Measurements from ENCODE around the gene HSPB2. TPM values are rescaled to one million over a fixed set of nuclear protein-coding genes. Genes with fewer than 3 reads are reported as not detected.
A peak's percentile ranks its signal among the peaks of the same experiment; 100 is the strongest.
"Not testable (repeated sequence)": the region's sequence is repeated elsewhere in the genome, so short reads cannot be mapped to it uniquely, and the experiment has no call there.

HSPB2 gene
- total RNA-seq, 1 donor from 2014 or later: not detected

DNA sequence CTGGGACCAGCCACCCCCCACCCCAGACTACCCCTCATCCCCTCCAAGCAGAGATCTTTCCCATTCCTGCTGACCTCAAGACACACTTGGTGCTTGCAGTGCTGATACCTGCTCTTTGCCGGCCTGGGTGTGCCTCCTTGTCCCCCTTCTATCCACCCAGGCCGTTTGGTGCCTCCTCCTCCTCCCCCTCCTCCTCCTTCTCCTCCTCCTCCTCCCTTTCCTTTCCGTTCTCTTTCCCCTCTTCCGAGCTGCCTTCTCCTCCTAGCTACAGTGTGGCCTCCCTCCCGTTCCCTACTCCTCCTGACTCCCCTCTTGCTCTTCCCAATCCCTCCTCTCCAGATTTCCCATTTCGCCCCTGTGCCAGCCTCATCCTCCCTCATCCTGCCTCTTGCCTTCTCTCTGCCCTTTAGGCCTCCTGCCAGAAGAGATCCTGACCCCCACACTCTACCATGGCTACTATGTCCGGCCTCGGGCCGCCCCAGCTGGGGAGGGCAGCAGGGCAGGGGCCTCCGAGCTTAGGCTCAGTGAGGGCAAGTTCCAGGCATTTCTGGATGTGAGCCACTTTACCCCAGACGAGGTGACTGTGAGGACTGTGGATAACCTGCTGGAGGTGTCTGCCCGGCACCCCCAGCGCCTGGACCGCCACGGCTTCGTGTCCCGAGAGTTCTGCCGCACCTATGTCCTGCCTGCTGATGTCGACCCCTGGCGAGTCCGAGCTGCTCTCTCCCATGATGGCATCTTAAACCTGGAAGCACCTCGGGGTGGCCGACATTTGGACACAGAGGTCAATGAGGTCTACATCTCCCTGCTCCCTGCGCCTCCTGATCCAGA is 712 bp downstream of the HSPB2 start:
- no peak for DNase-seq (ENCODE audit: extremely low read depth, low read depth, low spot score)

- no peak for DNase-seq (ENCODE audit: extremely low read depth, low read depth, low spot score)
Measured at GRCh38 chr11:111913997-111914396, 1.5 kb downstream of the HSPB2 start.

DNA sequence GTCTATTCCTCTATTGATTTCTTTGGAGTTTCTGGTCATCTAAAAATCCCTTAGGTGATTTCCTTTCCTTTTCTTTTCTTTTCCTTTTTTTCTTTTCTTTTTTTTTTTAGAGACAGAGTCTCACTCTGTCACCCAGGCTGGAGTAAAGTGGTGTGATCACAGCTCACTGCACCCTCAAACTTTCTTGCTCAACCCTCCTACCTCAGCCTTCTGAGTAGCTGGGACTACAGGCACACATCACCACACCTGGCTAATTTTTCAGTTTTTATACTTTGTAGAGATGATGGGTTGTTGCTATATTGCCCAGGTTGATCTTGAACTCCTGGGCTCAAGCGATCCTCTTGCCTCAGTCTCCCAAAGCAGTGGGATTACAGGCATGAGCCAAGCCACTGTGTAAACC is 4.2 kb downstream of the HSPB2 start:
- DNase-seq (ENCODE audit: extremely low read depth, low read depth, low spot score): no peak

- DNase-seq (ENCODE audit: extremely low read depth, low read depth, low spot score): no peak
Measured at GRCh38 chr11:111917312-111917711, 4.8 kb downstream of the HSPB2 start.

DNA sequence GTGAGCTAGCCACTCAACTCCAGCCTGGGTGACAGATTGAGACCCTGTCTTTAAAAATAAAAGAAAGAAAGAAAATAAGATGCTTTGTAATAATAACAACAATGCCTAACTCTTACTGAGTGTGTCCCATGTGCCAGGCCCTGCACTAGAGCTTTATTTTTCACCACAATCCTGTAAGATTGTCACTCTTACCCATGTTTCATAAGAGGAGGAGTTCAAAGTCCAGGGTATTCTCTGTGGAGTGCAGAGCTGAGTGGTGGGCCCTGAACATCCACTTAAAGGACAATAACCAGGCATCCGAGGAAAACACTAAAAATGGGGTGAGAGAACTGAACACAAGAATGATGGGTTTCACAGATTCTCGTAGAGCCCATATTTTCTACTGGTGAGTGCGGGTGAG is 5.3 kb downstream of the HSPB2 start:
- no peak for DNase-seq (ENCODE audit: extremely low read depth, low read depth, low spot score)

DNA sequence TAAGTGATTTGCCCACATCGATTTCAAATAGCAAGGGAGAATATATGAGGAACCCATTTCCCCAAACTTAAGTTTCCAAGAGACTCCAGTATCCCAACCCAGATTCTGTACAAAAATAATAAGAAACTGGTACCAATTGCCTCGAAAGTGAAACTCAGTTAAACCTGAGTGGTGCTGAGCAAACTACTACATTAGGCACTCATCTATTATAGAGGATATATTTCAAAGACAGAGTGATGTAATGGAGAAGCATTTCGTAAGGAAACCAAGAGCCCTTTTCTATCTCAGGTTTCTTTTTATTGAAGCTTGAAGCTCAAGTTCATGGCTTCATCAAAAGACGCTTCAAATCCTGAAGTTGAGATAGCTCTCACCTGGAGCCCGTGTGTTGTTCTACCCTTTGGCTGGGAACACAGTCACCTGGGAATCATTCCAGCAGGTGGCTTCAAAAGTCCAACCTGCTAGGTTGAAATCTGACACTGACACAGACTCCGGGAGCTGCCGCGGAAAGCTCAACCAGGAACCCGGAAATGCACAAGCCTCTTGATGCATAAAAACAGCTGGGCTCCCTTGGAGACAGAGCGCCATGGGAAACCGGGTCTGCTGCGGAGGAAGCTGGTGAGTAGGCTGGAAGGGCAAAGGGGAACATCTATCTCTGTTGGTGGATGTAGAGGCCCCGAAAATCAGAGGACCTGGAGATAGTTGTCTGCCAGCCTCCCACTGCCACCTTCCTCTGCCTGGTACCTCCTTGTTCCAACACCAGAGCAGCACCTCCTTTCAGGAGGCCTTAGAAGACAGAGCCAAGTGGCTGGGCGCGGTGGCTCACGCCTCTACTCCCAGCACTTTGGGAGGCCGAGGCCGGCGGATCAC is 6.1 kb downstream of the HSPB2 start, which contains the start of gene C11orf52:
Gene C11orf52 (plus strand): TSS at position 524 of the 867 bp plus-strand sequence. CDS start 60 bp downstream, at position 584.
- no peak for DNase-seq (ENCODE audit: extremely low read depth, low read depth, low spot score)

GRCh38 chr11:111920908-111921307 is 8.4 kb downstream of the HSPB2 start:
- no peak for DNase-seq (ENCODE audit: extremely low read depth, low read depth, low spot score)

GRCh38 chr11:111921541-111922230 is 9.2 kb downstream of the HSPB2 start:
- no peak for DNase-seq (ENCODE audit: extremely low read depth, low read depth, low spot score)

DNA sequence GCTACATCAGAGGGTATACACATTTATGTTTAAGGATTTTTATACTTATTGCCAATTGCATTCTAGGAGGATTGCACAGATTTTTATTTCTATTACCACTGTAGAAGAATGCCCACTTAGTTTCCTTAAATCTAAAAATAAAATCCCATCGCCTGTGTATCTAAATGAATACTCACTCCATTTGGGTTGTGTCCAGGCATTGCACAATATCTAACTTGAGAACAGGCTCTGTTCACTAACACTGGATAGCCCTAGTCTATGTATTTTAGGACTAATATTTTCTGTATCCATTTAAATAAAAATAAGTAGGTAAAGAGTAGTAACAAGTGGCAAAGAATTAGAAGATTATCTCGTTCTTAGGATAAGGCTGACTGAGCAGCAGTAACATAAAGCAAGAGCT is 10.3 kb downstream of the HSPB2 start:
- no peak for DNase-seq (ENCODE audit: extremely low read depth, low read depth, low spot score)

DNA sequence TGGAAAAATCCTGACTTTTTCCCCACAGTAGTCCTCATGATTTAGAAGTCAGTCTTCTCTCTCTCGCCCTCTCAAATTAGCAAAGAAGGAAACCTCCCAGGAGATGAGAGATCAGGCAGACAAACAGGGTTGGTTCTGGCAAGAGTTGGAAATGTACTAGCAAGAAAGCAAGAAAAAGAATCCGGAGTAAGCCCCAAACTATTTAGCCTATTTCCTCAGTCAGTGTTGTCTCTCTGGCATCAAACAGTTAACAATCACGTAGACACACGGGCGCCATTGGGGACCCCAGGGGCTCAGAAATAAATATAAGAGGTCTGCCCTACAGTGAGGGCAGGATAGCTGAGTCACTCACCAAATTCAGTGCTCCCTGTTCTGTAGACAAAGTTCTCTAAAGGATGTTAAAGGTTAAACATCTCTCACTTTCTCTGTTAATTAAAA is 10.8 kb downstream of the HSPB2 start:
- DNase-seq (ENCODE audit: extremely low read depth, low read depth, low spot score): no peak

DNA sequence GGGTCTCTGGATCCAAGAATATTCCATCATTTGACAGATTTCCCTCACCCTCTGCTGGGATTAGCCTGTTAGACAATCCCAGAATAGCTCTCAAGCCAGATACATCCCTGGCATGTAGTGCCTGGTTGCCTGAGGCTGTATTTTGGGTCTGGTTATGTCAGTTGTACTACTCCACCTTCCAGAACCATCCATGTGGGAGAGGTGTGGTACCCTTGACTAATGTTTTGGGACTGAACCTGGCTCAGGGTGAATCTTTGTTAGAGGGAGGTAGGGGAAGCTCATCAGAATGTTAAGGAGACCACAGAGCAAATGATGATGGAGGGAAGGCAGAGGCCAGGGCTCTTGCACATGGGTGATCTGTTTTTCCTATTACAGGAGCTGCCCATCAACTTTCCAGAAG is 11.4 kb downstream of the HSPB2 start:
- DNase-seq (ENCODE audit: extremely low read depth, low read depth, low spot score): no peak

DNA sequence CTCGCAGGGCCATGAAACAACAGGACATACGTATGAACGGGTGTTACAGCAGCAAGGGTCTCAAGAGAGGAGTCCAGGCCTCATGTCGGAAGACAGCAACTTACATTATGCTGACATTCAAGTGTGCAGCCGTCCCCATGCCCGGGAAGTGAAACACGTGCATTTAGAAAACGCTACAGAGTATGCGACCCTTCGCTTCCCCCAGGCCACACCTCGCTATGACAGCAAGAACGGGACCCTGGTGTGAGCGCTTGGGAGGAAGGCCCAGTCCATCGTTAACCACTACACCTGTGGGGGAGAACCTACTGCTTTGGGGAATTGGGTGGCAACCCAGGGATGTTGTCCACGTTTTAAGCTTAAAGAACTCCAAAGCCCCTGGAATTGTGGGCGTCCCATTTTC is 13.4 kb downstream of the HSPB2 start:
- DNase-seq (ENCODE audit: extremely low read depth, low read depth, low spot score): no peak

- DNase-seq (ENCODE audit: extremely low read depth, low read depth, low spot score): peak; percentile 65
Measured at GRCh38 chr11:111926505-111927391, 14.2 kb downstream of the HSPB2 start.

DNA sequence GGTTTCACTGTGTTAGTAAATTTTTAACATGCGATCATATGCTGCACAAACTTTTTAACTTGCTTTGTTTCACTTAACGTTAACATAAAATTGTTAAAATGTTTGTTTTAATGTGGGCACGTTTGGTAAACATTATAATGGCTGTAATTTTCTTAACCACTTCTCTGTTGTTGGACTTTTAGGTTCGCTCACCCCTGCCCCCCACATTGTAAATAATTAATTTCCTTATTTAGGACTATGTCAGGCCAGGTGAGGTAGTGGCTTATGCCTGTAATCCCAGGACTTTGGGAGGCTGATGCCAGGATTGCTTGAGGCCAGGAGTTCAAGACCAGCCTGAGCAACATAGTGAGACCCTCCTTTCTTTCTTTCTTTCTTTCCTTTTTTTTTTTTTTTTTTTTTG is 17.9 kb downstream of the HSPB2 start:
- no peak for DNase-seq (ENCODE audit: extremely low read depth, low read depth, low spot score)

DNA sequence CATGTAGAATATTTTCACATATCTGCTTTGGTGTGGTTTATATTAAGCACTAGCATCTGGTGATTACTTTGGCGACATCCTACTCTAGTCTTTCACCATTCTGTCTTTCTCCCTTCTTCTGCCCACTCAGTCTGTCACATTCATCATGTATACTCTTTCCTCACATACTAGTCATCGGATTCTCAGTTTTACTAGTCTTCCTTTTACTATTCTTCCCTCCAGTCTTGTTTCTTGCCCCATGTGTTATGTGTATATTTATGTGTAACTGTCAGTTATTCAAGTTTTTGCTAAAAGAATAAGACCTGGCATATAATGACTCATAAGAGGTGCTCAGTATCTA is 20.0 kb downstream of the HSPB2 start:
- DNase-seq (ENCODE audit: extremely low read depth, low read depth, low spot score): no peak

DNA sequence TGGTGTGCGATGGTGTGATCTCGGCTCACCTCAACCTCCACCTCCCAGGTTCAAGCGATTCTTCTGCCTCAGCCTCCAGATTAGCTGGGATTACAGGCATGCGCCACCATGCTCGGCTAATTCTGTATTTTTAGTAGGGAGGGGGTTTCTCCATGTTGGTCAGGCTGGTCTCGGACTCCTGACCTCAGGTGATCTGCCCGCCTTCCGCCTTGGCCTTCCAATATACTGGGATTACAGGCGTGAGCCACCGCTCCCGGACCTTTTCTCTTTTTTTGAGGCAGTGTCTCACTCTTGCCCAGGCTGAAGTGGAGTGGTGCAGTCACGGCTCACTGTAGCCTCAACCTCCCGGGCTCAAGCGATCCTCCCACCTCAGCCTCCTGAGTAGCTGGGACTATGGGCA is 20.6 kb downstream of the HSPB2 start:
- DNase-seq (ENCODE audit: extremely low read depth, low read depth, low spot score): not testable (repeated sequence)

DNA sequence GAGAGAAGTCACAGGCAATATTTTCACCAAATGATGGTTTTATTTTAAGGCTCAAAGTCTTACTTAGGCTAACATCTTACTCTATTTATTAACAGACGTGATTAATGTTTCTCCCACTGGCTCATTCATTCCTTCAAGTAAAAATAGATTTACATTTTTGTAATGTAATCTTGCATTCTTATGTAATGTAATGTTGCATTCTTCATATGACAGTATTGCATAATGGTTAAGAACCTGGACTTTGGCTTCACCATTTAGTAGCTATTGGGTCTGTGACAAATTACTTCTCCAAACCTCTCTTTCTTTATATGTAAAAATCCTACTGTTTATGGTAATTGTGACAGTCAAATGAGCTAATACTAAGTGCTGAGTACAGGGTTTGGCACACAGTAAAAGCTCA is 21.3 kb downstream of the HSPB2 start:
- DNase-seq (ENCODE audit: extremely low read depth, low read depth, low spot score): no peak

DNA sequence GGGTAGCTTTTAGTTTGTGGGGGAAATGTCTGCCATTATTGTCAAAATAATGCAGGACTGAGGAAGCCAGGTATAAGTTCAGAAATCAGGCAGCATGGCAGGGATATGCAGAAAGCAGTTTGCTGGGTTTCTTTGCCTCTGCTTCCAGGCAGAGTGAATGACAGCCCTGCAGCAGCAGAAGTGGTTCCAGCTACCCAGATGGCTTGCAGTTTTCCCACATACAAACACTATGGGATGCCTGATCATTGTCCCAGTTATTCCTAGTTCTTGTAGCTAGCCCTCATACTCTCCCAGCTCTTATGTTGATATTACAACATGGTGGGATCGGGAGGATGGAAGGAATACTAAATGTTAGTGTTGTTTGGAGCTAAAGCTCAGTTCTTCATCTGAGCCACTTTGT is 21.8 kb downstream of the HSPB2 start:
- DNase-seq (ENCODE audit: extremely low read depth, low read depth, low spot score): no peak

- DNase-seq (ENCODE audit: extremely low read depth, low read depth, low spot score): no peak
Measured at GRCh38 chr11:111935317-111936039, 22.9 kb downstream of the HSPB2 start.

Measured in glomerular endothelial cell (primary cell).